COR-L47 (cell line): Measurements from ENCODE around the gene LBHD2.
A peak's percentile ranks its signal among the peaks of the same experiment; 100 is the strongest.
"Not testable (repeated sequence)": the region's sequence is repeated elsewhere in the genome, so short reads cannot be mapped to it uniquely, and the experiment has no call there.

Experiments
- DNase-seq: peaks from one replicate; lab custom pipeline; 2025; lab: John Stamatoyannopoulos, UW

Gene LBHD2

GRCh38 chr14:103084021-103084919 is at the start of gene LBHD2:
TSS of gene LBHD2 (plus strand) at chr14:103084210. CDS start at chr14:103086013, 1,803 bp downstream.
- DNase-seq = no peak

- no peak for DNase-seq
These were observed 42.5 kb upstream of the LBHD2 start for GRCh38 chr14:103041464-103041863.

- no peak for DNase-seq
These were observed 40.6 kb upstream of the LBHD2 start for GRCh38 chr14:103043257-103044015.

- no peak for DNase-seq
These were observed 38.6 kb upstream of the LBHD2 start for GRCh38 chr14:103045371-103045869.

GRCh38 chr14:103047453-103047852 is 36.6 kb upstream of the LBHD2 start:
- not testable (repeated sequence) for DNase-seq

GRCh38 chr14:103050935-103051334 is 33.1 kb upstream of the LBHD2 start:
- DNase-seq = no peak

- DNase-seq = no peak
These were observed 31.6 kb upstream of the LBHD2 start for GRCh38 chr14:103052407-103052806.

- DNase-seq = no peak
These were observed 28.3 kb upstream of the LBHD2 start for GRCh38 chr14:103055695-103056094.

- peak; percentile 77 for DNase-seq
These were observed 27.5 kb upstream of the LBHD2 start for GRCh38 chr14:103056322-103057027.

GRCh38 chr14:103057028-103057371 is 27.0 kb upstream of the LBHD2 start:
- DNase-seq = peak; percentile 53

GRCh38 chr14:103057372-103058163 is 26.4 kb upstream of the LBHD2 start, which contains the start of gene CDC42BPB:
TSS of gene CDC42BPB (minus strand) at chr14:103057549. CDS start at chr14:103057173, 376 bp downstream.
- peak; percentile 95 for DNase-seq

- DNase-seq = no peak
These were observed 25.6 kb upstream of the LBHD2 start for GRCh38 chr14:103058164-103059055.

GRCh38 chr14:103059556-103059955 is 24.5 kb upstream of the LBHD2 start:
- no peak for DNase-seq

- no peak for DNase-seq
These were observed 22.5 kb upstream of the LBHD2 start for GRCh38 chr14:103061482-103061976.

GRCh38 chr14:103064436-103064835 is 19.6 kb upstream of the LBHD2 start:
- no peak for DNase-seq

GRCh38 chr14:103064978-103065377 is 19.0 kb upstream of the LBHD2 start:
- no peak for DNase-seq

GRCh38 chr14:103065861-103066260 is 18.1 kb upstream of the LBHD2 start:
- no peak for DNase-seq

GRCh38 chr14:103066399-103066798 is 17.6 kb upstream of the LBHD2 start:
- no peak for DNase-seq

GRCh38 chr14:103067231-103067954 is 16.6 kb upstream of the LBHD2 start:
- no peak for DNase-seq
